ENCODE data around the gene ASPN.

The ASPN gene

GRCh38 chr9:92516521-92516920, 34.2 kb upstream of the ASPN start:
- Histone ChIP-seq H2BK15ac (ENCODE audit: low read depth, poor library complexity, severe bottlenecking) (no peak overlapping the region), H3K79me1 (replicated peaks; ENCODE audit: low read length, poor library complexity, severe bottlenecking) (no peaks in the 10 kb centered on the region), H3K23ac (ENCODE audit: low read length in 2 of 2) (no peak overlapping the region), H3K9ac (ENCODE audit: low read length) (no peak overlapping the region), H3K4me1 (ENCODE audit: control insufficient read depth, insufficient read depth, low read depth, low read length) (peaks cover 7% of the 10 kb centered on the region), H3K14ac (ENCODE audit: low read length in 2 of 2) (no peak overlapping the region), H3K18ac (ENCODE audit: low read depth in 1 of 2, low read length in 2 of 2) (no peak overlapping the region), H3K4me3 (ENCODE audit: insufficient read depth in 1 of 2, low read depth in 1 of 2, low read length in 2 of 2) (no peak overlapping the region), H2AFZ (ENCODE audit: low read depth, low read length) (no peak overlapping the region), H4K91ac (ENCODE audit: low read length) (no peak overlapping the region), H3K36me3 (ENCODE audit: control insufficient read depth in 1 of 2, insufficient read depth in 2 of 2, low read depth in 1 of 2, low read length in 2 of 2) (peaks cover 0 to 7% of the 10 kb centered on the region in 2 experiments), H2BK5ac (ENCODE audit: low read depth, low read length, poor library complexity, severe bottlenecking) (no peak overlapping the region), H3K4ac (ENCODE audit: low read depth in 1 of 2, low read length in 2 of 2) (no peak overlapping the region), H2BK12ac (ENCODE audit: low read length in 2 of 2) (no peak overlapping the region), H3K27me3 (ENCODE audit: control insufficient read depth in 1 of 2, insufficient read depth in 1 of 2, low read length in 2 of 2) (no peaks in the 10 kb centered on the region), H3K27ac (ENCODE audit: low read length, poor library complexity, severe bottlenecking) (no peak overlapping the region), H3K9me3 (ENCODE audit: control insufficient read depth, low read length) (no peaks in the 10 kb centered on the region), H4K8ac (ENCODE audit: low read length) (no peak overlapping the region), H3K4me2 (ENCODE audit: low read length, poor library complexity, severe bottlenecking) (no peak overlapping the region), H2AK5ac (ENCODE audit: low read length, severe bottlenecking) (no peak overlapping the region), H2BK120ac (ENCODE audit: low read depth, low read length) (no peak overlapping the region)
- DNase-seq = no peak
- WGBS = no CpG with 5 or more reads among the region's 1 CpG

DNA sequence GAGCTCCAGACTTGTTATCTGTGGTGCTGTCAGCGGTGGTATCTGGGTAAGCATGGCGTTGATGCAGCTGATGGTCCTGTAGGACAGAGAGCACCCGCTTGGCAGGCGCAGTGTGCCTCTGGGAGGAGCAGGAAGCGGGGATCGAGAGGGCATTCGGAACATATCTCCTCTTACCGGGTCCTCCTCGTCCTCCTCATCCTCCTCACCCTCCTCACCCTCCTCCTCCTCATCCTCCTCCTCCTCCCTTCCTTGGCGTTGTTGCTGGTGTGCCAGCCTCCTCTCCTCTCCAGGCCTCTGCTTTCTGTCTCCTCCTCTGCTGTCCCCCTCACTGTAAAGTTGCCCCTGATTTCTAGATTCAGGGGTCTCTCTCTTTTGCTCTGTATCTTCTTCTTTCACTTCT, 32.3 kb upstream of the ASPN start:
- 94% methylated on average over 10 of the region's 10 CpGs for WGBS
- no peak overlapping the region for H3K4me2 ChIP-seq (ENCODE audit: low read length, poor library complexity, severe bottlenecking)
- no peak overlapping the region for H2BK120ac ChIP-seq (ENCODE audit: low read depth, low read length)
- H3K27me3 ChIP-seq (ENCODE audit: control insufficient read depth in 1 of 2, insufficient read depth in 1 of 2, low read length in 2 of 2) = no peaks in the 10 kb centered on the region
- no peak overlapping the region for H3K9ac ChIP-seq (ENCODE audit: low read length)
- H3K4ac ChIP-seq (ENCODE audit: low read depth in 1 of 2, low read length in 2 of 2) = no peak overlapping the region
- H3K4me1 ChIP-seq (ENCODE audit: control insufficient read depth, insufficient read depth, low read depth, low read length) = peaks cover 7% of the 10 kb centered on the region
- no peak overlapping the region for H3K4me3 ChIP-seq (ENCODE audit: insufficient read depth in 1 of 2, low read depth in 1 of 2, low read length in 2 of 2)
- no peak overlapping the region for H3K18ac ChIP-seq (ENCODE audit: low read depth in 1 of 2, low read length in 2 of 2)
- H2AFZ ChIP-seq (ENCODE audit: low read depth, low read length) = no peak overlapping the region
- H3K79me1 ChIP-seq (replicated peaks; ENCODE audit: low read length, poor library complexity, severe bottlenecking) = no peaks in the 10 kb centered on the region
- no peak overlapping the region for H2BK5ac ChIP-seq (ENCODE audit: low read depth, low read length, poor library complexity, severe bottlenecking)
- H3K36me3 ChIP-seq (ENCODE audit: control insufficient read depth in 1 of 2, insufficient read depth in 2 of 2, low read depth in 1 of 2, low read length in 2 of 2) = peaks cover 0 to 3% of the 10 kb centered on the region in 2 experiments
- no peak overlapping the region for H2BK12ac ChIP-seq (ENCODE audit: low read length in 2 of 2)
- H4K91ac ChIP-seq (ENCODE audit: low read length) = no peak overlapping the region
- no peak for DNase-seq
- no peak overlapping the region for H3K14ac ChIP-seq (ENCODE audit: low read length in 2 of 2)
- no peak overlapping the region for H2BK15ac ChIP-seq (ENCODE audit: low read depth, poor library complexity, severe bottlenecking)
- no peak overlapping the region for H3K27ac ChIP-seq (ENCODE audit: low read length, poor library complexity, severe bottlenecking)
- H2AK5ac ChIP-seq (ENCODE audit: low read length, severe bottlenecking) = no peak overlapping the region
- no peak overlapping the region for H4K8ac ChIP-seq (ENCODE audit: low read length)
- H3K23ac ChIP-seq (ENCODE audit: low read length in 2 of 2) = no peak overlapping the region
- H3K9me3 ChIP-seq (ENCODE audit: control insufficient read depth, low read length) = no peaks in the 10 kb centered on the region

DNA sequence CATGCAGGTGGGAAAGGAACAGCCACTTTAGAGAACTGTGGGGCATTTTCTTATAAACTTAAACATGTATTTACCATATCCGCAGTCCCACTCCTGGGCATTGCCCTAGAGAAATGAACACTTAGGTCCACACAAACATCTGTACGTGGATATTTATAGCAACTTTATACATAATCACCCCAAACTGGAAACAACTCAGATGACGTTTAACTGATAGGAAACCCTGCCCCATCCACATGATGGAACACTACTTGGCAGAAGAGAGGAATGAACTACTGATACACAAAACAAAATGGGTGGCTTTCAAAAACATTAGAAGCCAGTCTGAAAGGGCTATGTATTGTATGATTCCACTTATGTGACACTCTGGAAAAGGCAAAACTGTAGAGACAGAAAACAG, 31.0 kb upstream of the ASPN start:
- Histone ChIP-seq H3K4me2 (ENCODE audit: low read length, poor library complexity, severe bottlenecking) (no peak overlapping the region), H3K9me3 (ENCODE audit: control insufficient read depth, low read length) (no peaks in the 10 kb centered on the region)

DNA sequence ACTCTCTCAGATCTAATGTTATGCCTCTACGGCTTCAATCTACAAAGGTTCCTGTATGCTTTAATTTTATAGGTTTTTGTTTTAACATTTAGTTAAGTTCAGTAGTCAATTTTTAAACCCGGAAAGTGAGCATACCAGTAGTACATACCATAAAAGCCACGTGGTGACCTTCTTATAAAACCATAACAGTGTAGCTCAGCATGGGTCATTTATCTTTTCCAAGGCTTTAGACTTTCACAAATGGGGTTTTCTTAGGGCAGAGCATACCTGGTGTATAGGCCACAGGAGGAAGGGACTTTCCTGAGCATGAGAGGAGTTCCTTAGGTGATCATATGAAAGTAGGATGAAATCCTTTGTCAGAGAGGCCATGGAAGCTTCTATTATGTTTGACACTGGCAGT, 30.3 kb upstream of the ASPN start:
- Histone ChIP-seq H3K79me1 (replicated peaks; ENCODE audit: low read length, poor library complexity, severe bottlenecking) (no peaks in the 10 kb centered on the region), H3K23ac (ENCODE audit: low read length in 2 of 2) (no peak overlapping the region), H3K36me3 (ENCODE audit: control insufficient read depth in 1 of 2, insufficient read depth in 2 of 2, low read depth in 1 of 2, low read length in 2 of 2) (peaks cover 0 to 3% of the 10 kb centered on the region in 2 experiments), H3K27me3 (ENCODE audit: control insufficient read depth in 1 of 2, insufficient read depth in 1 of 2, low read length in 2 of 2) (no peaks in the 10 kb centered on the region), H2BK15ac (ENCODE audit: low read depth, poor library complexity, severe bottlenecking) (no peak overlapping the region), H3K9ac (ENCODE audit: low read length) (no peak overlapping the region), H2BK5ac (ENCODE audit: low read depth, low read length, poor library complexity, severe bottlenecking) (no peak overlapping the region), H2AFZ (ENCODE audit: low read depth, low read length) (no peak overlapping the region), H3K4me3 (ENCODE audit: insufficient read depth in 1 of 2, low read depth in 1 of 2, low read length in 2 of 2) (no peak overlapping the region), H3K9me3 (ENCODE audit: control insufficient read depth, low read length) (no peaks in the 10 kb centered on the region), H4K91ac (ENCODE audit: low read length) (no peak overlapping the region), H3K27ac (ENCODE audit: low read length, poor library complexity, severe bottlenecking) (peak overlapping the region; percentile 45), H3K14ac (ENCODE audit: low read length in 2 of 2) (no peak overlapping the region), H2BK12ac (ENCODE audit: low read length in 2 of 2) (no peak overlapping the region), H3K18ac (ENCODE audit: low read depth in 1 of 2, low read length in 2 of 2) (no peak overlapping the region), H2AK5ac (ENCODE audit: low read length, severe bottlenecking) (no peak overlapping the region), H2BK120ac (ENCODE audit: low read depth, low read length) (no peak overlapping the region), H4K8ac (ENCODE audit: low read length) (no peak overlapping the region), H3K4me1 (ENCODE audit: control insufficient read depth, insufficient read depth, low read depth, low read length) (peaks cover 6% of the 10 kb centered on the region), H3K4me2 (ENCODE audit: low read length, poor library complexity, severe bottlenecking) (peak overlapping the region; percentile 26), H3K4ac (ENCODE audit: low read depth in 1 of 2, low read length in 2 of 2) (no peak overlapping the region)
- DNase-seq = peak; percentile 24
- 53% methylated on average over 2 of the region's 3 CpGs for WGBS

More for the DNA sequence above, 31.0 kb upstream of the ASPN start:
- no peaks in the 10 kb centered on the region for H3K79me1 ChIP-seq (replicated peaks; ENCODE audit: low read length, poor library complexity, severe bottlenecking)
- H3K18ac ChIP-seq (ENCODE audit: low read depth in 1 of 2, low read length in 2 of 2) = no peak overlapping the region
- H4K91ac ChIP-seq (ENCODE audit: low read length) = no peak overlapping the region
- no peak overlapping the region for H3K4me3 ChIP-seq (ENCODE audit: insufficient read depth in 1 of 2, low read depth in 1 of 2, low read length in 2 of 2)
- H3K27ac ChIP-seq (ENCODE audit: low read length, poor library complexity, severe bottlenecking) = no peak overlapping the region
- DNase-seq = no peak
- peaks cover 0 to 3% of the 10 kb centered on the region in 2 experiments for H3K36me3 ChIP-seq (ENCODE audit: control insufficient read depth in 1 of 2, insufficient read depth in 2 of 2, low read depth in 1 of 2, low read length in 2 of 2)
- H3K9ac ChIP-seq (ENCODE audit: low read length) = no peak overlapping the region
- WGBS = 88% methylated on average over 3 of the region's 3 CpGs
- H2AK5ac ChIP-seq (ENCODE audit: low read length, severe bottlenecking) = no peak overlapping the region
- no peak overlapping the region for H2BK12ac ChIP-seq (ENCODE audit: low read length in 2 of 2)
- H3K14ac ChIP-seq (ENCODE audit: low read length in 2 of 2) = no peak overlapping the region
- peaks cover 7% of the 10 kb centered on the region for H3K4me1 ChIP-seq (ENCODE audit: control insufficient read depth, insufficient read depth, low read depth, low read length)
- no peak overlapping the region for H2AFZ ChIP-seq (ENCODE audit: low read depth, low read length)
- no peak overlapping the region for H2BK15ac ChIP-seq (ENCODE audit: low read depth, poor library complexity, severe bottlenecking)
- H4K8ac ChIP-seq (ENCODE audit: low read length) = no peak overlapping the region
- H2BK5ac ChIP-seq (ENCODE audit: low read depth, low read length, poor library complexity, severe bottlenecking) = no peak overlapping the region
- H3K4ac ChIP-seq (ENCODE audit: low read depth in 1 of 2, low read length in 2 of 2) = no peak overlapping the region
- H3K23ac ChIP-seq (ENCODE audit: low read length in 2 of 2) = no peak overlapping the region
- H2BK120ac ChIP-seq (ENCODE audit: low read depth, low read length) = no peak overlapping the region
- H3K27me3 ChIP-seq (ENCODE audit: control insufficient read depth in 1 of 2, insufficient read depth in 1 of 2, low read length in 2 of 2) = no peaks in the 10 kb centered on the region

All from mesenchymal stem cell (in vitro differentiated cells and primary cell).